Fibroblast of lung (primary cell): ENCODE results near the gene PDGFB. TPM values are rescaled to one million over a fixed set of nuclear protein-coding genes. Genes with fewer than 3 reads are reported as not detected.
A peak's percentile ranks its signal among the peaks of the same experiment; 100 is the strongest.

Source experiments
- DNase-seq, 2 donors: peaks; one replicate each; pipeline versions ENCODE4 v3.0.0 to v3.0.0-alpha.2; 2010; ENCODE audit warnings: low read depth in 2 of 2
- H2AFZ ChIP-seq: 2 replicates; pipeline ENCODE4 v1.5.1; 2012; ENCODE audit warnings: low read length, control low read depth, inconsistent platforms
- H3K27ac ChIP-seq: 2 replicates; pipeline ENCODE4 v1.5.1; 2011; ENCODE audit warnings: low read length, control low read depth; ENCODE audit not compliant: insufficient read depth
- H3K27me3 ChIP-seq: 2 replicates; pipeline ENCODE4 v1.5.1; 2011; ENCODE audit warnings: mild to moderate bottlenecking, low read length; ENCODE audit not compliant: control insufficient read depth, insufficient read depth
- H3K36me3 ChIP-seq: 2 replicates; pipeline ENCODE4 v1.5.1; 2011; ENCODE audit warnings: low read length; ENCODE audit not compliant: control insufficient read depth, insufficient read depth
- H3K4me1 ChIP-seq: 2 replicates; pipeline ENCODE4 v1.5.1; 2011; ENCODE audit warnings: low read length; ENCODE audit not compliant: control insufficient read depth, insufficient read depth; ENCODE audit errors: extremely low read depth
- H3K4me2 ChIP-seq: 2 replicates; pipeline ENCODE4 v1.5.1; 2011; ENCODE audit warnings: low read length, control low read depth; ENCODE audit not compliant: insufficient read depth; ENCODE audit errors: extremely low read depth
- H3K4me3 ChIP-seq, 4 experiments: fragments of 200-600 bp in 1 of 4; sonication (generic) in 1 of 4; replicated peaks in 1 of 4; 2 replicates each; pipeline ENCODE4 v1.5.1; 2011 to 2016; ENCODE audit warnings: low read length in 4 of 4, low read depth in 3 of 4, mild to moderate bottlenecking in 3 of 4, control low read depth in 2 of 4, inconsistent platforms in 1 of 4, mixed read lengths in 1 of 4; ENCODE audit not compliant: insufficient read depth in 1 of 4; ENCODE audit errors: control extremely low read depth in 1 of 4
- H3K79me2 ChIP-seq: 2 replicates; pipeline ENCODE4 v1.5.1; 2012; ENCODE audit warnings: mild to moderate bottlenecking, low read length, inconsistent platforms; ENCODE audit not compliant: control insufficient read depth, insufficient read depth
- H3K9ac ChIP-seq: 2 replicates; pipeline ENCODE4 v1.5.1; 2011; ENCODE audit warnings: mild to moderate bottlenecking, low read length, control low read depth; ENCODE audit not compliant: insufficient read depth
- H3K9me3 ChIP-seq: 2 replicates; pipeline ENCODE4 v1.5.1; 2012; ENCODE audit warnings: low read depth, low read length; ENCODE audit not compliant: control insufficient read depth, insufficient read depth
- H4K20me1 ChIP-seq: 2 replicates; pipeline ENCODE4 v1.5.1; 2011; ENCODE audit warnings: low read length; ENCODE audit not compliant: control insufficient read depth, insufficient read depth; ENCODE audit errors: extremely low read depth
- CTCF ChIP-seq, 2 donors: IDR thresholded peaks in 1 of 2; conservative IDR thresholded peaks in 1 of 2; 1 replicate in 1 of 2; 2 replicates in 1 of 2; pipeline ENCODE4 v1.5.1; 2011 to 2012; ENCODE audit warnings: low read length in 2 of 2, control low read depth in 1 of 2, inconsistent platforms in 1 of 2, low read depth in 1 of 2, mild to moderate bottlenecking in 1 of 2
- EZH2 ChIP-seq: IDR thresholded peaks from 2 replicates; pipeline ENCODE4 v1.5.1; 2012; ENCODE audit warnings: low read length, control low read depth, mild to moderate bottlenecking; ENCODE audit errors: missing control alignments
- polyA plus RNA-seq, 2 donors: library from polyadenylated mRNA; depleted of rRNA in 1 of 2; stranded (reverse) in 1 of 2; unstranded in 1 of 2; fragments of >200 nt; gene quantifications; 2 replicates each; pipeline ENCODE4 v1.2.1, GENCODE V29; 2011 to 2012; ENCODE audit warnings: missing spikeins in 1 of 2
- total RNA-seq: library from RNA; depleted of rRNA; stranded (reverse); fragments of >200 nt; gene quantifications from 2 replicates; pipeline ENCODE4 v1.2.1, GENCODE V29; 2014

PDGFB gene
- total and polyA plus RNA-seq, 2 donors (not counting 1 experiment from before 2014, with no cell fraction given), result under 0.01 to 0.50 TPM

DNA sequence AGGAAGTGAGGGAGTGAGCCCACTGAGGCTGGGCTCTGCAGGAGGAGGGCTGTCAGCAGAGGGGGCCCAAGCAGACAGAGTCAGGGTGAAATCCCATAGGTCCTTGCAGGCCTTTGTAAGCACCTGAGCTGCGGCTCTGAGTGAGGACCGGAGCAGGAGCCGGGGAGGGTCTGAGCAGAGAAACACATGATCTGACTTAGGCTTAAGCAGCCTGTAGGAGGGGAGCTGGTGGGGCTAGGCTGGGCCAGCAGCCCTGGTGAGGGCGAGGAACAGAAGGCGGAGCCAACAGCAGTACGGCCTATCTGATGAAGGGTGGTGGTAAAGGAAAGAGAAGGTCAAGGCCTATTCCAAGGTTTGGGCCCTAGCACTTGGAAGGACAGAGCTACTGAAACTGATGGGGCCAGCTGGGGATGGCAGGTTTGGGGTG, 65.4 kb downstream of the PDGFB start:
- Histone ChIP-seq H3K4me1 (peaks cover 28% of the 10 kb centered on the region), H3K36me3 (no peaks in the 10 kb centered on the region), H3K4me2 (no peak overlapping the region), H3K79me2 (no peaks in the 10 kb centered on the region), H3K27ac (no peak overlapping the region), H2AFZ (no peak overlapping the region), H3K4me3 (no peak overlapping the region), H3K9me3 (no peaks in the 10 kb centered on the region), H3K9ac (no peak overlapping the region), H4K20me1 (no peaks in the 10 kb centered on the region), H3K27me3 (no peaks in the 10 kb centered on the region)
- TF ChIP-seq EZH2, result no peak
- TF ChIP-seq CTCF (conservative IDR thresholded peaks at IDR 0.05 in 1 of 2, IDR thresholded peaks at IDR 0.05 in 1 of 2; ENCODE audit: low read depth in 1 of 2, low read length in 2 of 2), result no peak
- DNase-seq, result no peak

DNA sequence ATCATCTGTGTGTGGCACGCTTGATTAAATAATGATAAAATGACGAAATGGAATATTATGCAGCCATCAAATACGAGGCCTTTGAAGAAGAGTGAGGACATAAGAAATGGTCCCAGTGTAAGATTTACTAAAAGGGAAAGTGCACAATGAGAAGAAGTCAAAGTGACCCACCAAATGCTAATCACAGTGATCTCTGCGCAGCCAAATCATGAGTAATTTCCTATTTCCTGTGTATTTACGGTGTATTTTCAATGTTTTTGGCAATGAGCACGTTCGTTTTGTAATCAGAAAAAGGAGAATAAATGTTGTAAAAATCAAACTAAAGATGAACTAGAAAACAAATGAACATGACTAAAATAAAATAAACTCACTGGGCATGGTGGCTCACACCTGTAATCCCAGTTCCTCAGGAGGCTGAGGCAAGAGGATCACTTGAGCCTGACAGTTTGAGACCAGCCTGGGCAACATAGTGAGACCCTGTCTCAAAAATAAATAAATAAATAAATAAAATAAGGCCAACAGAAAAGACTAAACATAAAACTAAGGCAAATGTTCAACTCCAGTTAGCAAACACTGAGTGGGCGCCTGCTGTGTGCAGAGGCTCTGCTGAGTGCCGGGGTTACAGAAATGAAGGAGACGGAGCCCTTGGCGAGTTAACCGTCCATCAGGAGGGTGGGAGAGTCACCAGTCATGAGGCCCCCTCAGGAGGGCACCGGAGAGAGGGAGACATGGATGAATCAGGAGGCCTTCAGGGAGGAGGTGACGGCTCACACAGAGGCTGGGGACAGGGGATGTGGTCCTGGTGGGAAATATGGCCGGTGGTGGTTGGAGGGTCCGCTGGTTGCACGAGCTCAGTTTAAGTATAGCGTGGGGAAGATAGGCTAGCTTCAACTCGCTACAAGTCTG, 66.3 kb downstream of the PDGFB start:
- Histone ChIP-seq H3K27me3 (no peaks in the 10 kb centered on the region), H3K27ac (no peak overlapping the region), H3K4me1 (peaks cover 33% of the 10 kb centered on the region), H3K36me3 (no peaks in the 10 kb centered on the region), H3K9me3 (no peaks in the 10 kb centered on the region), H2AFZ (no peak overlapping the region), H3K79me2 (no peaks in the 10 kb centered on the region), H3K4me2 (no peak overlapping the region), H3K4me3 (no peak overlapping the region), H3K9ac (no peak overlapping the region), H4K20me1 (no peaks in the 10 kb centered on the region)
- no peak for TF ChIP-seq CTCF (conservative IDR thresholded peaks at IDR 0.05 in 1 of 2, IDR thresholded peaks at IDR 0.05 in 1 of 2; ENCODE audit: low read depth in 1 of 2, low read length in 2 of 2)
- no peak for TF ChIP-seq EZH2
- DNase-seq, result peak; percentile 43 to 45

DNA sequence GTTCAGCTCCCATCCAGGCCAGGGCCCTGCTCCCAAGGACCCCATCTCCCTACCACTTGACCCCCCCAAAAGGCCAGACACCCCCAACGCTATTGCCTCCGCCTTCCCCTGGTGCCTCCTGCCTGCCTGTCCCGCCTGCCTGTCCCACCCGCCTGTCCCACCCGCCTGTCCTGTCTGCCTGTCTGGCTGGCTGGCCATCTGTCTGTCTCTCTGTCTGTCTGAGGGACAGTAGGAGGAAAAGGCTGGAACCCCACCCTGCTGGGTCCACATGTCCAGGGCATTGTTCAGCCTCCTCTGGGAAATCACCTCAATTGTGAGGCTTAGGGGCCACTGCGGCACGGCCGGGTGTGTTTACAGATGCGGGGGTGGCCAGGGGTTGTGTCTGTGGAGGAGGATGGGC, 67.0 kb downstream of the PDGFB start:
- no peaks in the 10 kb centered on the region for H3K27me3 ChIP-seq
- H3K79me2 ChIP-seq, result no peaks in the 10 kb centered on the region
- H3K9me3 ChIP-seq, result no peaks in the 10 kb centered on the region
- no peak overlapping the region for H3K4me3 ChIP-seq
- peaks cover 37% of the 10 kb centered on the region for H3K4me1 ChIP-seq
- no peaks in the 10 kb centered on the region for H3K36me3 ChIP-seq
- no peak for DNase-seq
- H2AFZ ChIP-seq, result no peak overlapping the region
- no peak overlapping the region for H3K4me2 ChIP-seq
- no peak overlapping the region for H3K27ac ChIP-seq
- TF ChIP-seq EZH2, result no peak
- no peak for TF ChIP-seq CTCF (conservative IDR thresholded peaks at IDR 0.05 in 1 of 2, IDR thresholded peaks at IDR 0.05 in 1 of 2; ENCODE audit: low read depth in 1 of 2, low read length in 2 of 2)
- no peak overlapping the region for H3K9ac ChIP-seq
- no peaks in the 10 kb centered on the region for H4K20me1 ChIP-seq
